Peyer's patch (tissue), 4 donors: ENCODE results near the gene ACBD6.

Experiments
- CTCF ChIP-seq, 6 experiments: fragments of 450-650 bp in 4 of 6; fragments of 200-600 bp in 2 of 6; sonication (generic) in 1 of 6; IDR thresholded peaks; one replicate each; pipeline ENCODE4 v1.5.1; 2017 to 2019; ENCODE audit warnings: antibody characterized with exemption in 6 of 6, mild to moderate bottlenecking in 3 of 6, moderate library complexity in 1 of 6
- POLR2A ChIP-seq, 2 donors: fragments of 450-650 bp; IDR thresholded peaks; one replicate each; pipeline ENCODE4 v1.5.1; 2017; ENCODE audit warnings: antibody characterized with exemption in 2 of 2, mild to moderate bottlenecking in 2 of 2, moderate library complexity in 2 of 2

DNA sequence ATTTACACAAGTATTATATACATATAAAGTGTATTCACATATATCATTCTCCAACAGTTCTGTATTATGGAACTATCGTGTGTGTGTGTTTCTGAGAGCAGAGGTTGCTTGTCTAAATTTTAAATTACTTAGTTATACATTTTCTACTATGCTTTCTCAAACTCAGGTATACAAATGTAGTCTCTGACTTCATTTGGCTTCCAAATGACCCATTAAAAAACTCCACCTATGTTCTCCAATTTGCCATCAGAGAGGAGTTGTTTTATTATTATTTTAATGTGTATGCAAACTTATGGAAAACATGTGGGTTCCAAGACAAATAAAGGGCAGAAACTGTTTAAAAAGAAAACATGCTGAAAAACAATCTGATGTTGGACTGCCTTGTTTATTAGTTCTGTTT lies 131.8 kb downstream of the ACBD6 start:
- no peak for TF ChIP-seq CTCF (IDR thresholded peaks at IDR 0.05)
- TF ChIP-seq POLR2A (IDR thresholded peaks at IDR 0.05), result no peak
